ENCODE results near the gene RTL10.

DNA sequence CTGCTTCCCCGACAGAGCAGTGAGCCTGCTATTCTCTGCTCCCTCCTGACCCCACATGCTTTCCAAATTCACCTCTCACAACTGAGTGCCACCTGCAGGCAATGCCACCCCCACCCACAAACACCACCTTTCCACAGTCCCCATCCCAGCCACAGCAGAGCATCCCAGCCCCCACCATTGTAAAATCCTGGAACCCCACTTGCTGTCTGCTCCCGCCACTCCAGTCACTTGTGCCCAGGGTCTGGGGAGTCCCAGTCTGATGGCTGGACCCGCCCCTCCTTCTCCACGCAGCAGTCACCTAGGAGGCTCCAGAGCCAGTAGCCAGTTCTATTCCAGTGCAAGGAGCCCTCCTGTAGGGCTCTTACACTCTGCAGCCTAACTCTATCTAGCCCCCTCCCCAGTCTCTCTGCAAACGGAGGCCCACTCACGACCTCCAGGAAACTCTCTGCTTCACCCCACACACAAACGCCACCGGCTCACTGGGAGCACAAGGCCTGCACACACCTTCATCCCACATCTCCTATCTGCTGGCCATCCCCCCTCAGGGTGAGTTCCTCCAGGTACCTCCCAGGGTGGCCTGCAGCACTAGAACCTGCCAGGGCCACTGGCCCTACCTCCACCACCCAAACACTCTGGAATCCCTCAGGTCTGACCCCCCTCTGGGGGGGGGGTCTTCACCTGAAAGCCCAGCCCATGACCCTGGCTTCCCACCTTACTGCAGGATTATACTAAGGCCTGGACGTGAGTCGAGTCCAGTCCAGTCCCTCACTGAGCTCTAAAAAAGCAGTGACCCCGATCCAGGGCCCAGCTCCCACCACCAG, 1.4 kb downstream of the RTL10 start:
- TF ChIP-seq, protein P1, sequence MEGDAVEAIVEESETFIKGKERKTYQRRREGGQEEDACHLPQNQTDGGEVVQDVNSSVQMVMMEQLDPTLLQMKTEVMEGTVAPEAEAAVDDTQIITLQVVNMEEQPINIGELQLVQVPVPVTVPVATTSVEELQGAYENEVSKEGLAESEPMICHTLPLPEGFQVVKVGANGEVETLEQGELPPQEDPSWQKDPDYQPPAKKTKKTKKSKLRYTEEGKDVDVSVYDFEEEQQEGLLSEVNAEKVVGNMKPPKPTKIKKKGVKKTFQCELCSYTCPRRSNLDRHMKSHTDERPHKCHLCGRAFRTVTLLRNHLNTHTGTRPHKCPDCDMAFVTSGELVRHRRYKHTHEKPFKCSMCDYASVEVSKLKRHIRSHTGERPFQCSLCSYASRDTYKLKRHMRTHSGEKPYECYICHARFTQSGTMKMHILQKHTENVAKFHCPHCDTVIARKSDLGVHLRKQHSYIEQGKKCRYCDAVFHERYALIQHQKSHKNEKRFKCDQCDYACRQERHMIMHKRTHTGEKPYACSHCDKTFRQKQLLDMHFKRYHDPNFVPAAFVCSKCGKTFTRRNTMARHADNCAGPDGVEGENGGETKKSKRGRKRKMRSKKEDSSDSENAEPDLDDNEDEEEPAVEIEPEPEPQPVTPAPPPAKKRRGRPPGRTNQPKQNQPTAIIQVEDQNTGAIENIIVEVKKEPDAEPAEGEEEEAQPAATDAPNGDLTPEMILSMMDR (conservative IDR thresholded peaks at IDR 0.05; ENCODE audit: low read depth, low read length), result no peak
- TF ChIP-seq EZH2 (IDR thresholded peaks at IDR 0.05; ENCODE audit: borderline replicate concordance, low read depth, low read length, poor library complexity, severe bottlenecking), result no peak
